Stomach smooth muscle (tissue), 2 donors: Measurements from ENCODE around the gene LAG3.

ENCODE experiments used
- H3K27ac ChIP-seq: one replicate; pipeline ENCODE4 v1.7.0; 2013; ENCODE audit warnings: mild to moderate bottlenecking, low read length, inconsistent platforms
- H3K27me3 ChIP-seq, 2 donors: one replicate each; pipeline ENCODE4 v1.7.0; 2013; ENCODE audit warnings: low read length in 2 of 2; ENCODE audit not compliant: insufficient read depth in 2 of 2, control insufficient read depth in 1 of 2
- H3K36me3 ChIP-seq, 2 donors: one replicate each; pipeline ENCODE4 v1.7.0; 2013; ENCODE audit warnings: low read length in 2 of 2; ENCODE audit not compliant: control insufficient read depth in 2 of 2, insufficient read depth in 2 of 2
- H3K4me1 ChIP-seq: one replicate; pipeline ENCODE4 v1.7.0; 2013; ENCODE audit warnings: low read length; ENCODE audit not compliant: control insufficient read depth, insufficient read depth
- H3K4me3 ChIP-seq, 2 donors: one replicate each; pipeline ENCODE4 v1.7.0; 2013; ENCODE audit warnings: low read length in 2 of 2
- H3K9ac ChIP-seq, 2 donors: one replicate each; pipeline ENCODE4 v1.7.0; 2013; ENCODE audit warnings: low read length in 2 of 2, mild to moderate bottlenecking in 1 of 2
- H3K9me3 ChIP-seq, 2 donors: one replicate each; pipeline ENCODE4 v1.7.0; 2013; ENCODE audit warnings: low read length in 2 of 2; ENCODE audit not compliant: control insufficient read depth in 2 of 2
- donor health status: healthy.
- donor health status: Pancreatic carcinoma.

Gene LAG3

DNA sequence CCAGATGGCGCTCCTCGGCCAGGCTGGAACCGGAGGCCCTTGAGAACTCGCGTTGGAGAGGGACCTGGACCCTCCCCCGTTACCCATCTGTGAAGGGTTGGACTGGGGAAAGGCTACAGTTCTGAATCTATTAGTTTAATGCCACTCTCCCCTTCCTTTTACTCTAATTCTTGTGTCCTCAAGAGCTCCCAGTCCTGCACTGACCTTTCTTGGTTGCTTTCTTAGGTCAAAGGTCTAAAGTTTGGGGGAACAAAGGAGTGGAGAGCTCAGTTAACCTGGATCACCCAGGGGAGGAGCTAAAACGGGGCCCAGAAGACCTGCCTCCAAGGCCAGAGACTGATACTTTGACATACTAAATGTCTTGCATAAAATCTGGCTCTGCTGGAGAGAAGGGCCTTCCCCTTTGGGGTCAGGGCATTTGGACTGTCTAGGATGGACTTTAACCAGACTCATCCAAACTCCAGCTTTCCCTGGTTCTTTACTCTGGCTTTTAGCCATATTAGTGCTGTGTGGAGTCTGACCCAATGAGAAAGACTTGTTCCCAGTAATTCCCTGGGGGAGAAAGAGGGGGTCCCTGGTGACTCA is 18.5 kb upstream of the LAG3 start:
- Histone ChIP-seq H3K9ac (peak overlapping the region; percentile 39 to 42), H3K9me3 (no peaks in the 10 kb centered on the region), H3K27ac (peak overlapping the region; percentile 100), H3K4me3 (peak overlapping the region in 1 of 2 donors; percentile 91), H3K4me1 (peaks cover 25% of the 10 kb centered on the region), H3K27me3 (no peaks in the 10 kb centered on the region), H3K36me3 (peaks cover 22 to 25% of the 10 kb centered on the region in 2 donors)

DNA sequence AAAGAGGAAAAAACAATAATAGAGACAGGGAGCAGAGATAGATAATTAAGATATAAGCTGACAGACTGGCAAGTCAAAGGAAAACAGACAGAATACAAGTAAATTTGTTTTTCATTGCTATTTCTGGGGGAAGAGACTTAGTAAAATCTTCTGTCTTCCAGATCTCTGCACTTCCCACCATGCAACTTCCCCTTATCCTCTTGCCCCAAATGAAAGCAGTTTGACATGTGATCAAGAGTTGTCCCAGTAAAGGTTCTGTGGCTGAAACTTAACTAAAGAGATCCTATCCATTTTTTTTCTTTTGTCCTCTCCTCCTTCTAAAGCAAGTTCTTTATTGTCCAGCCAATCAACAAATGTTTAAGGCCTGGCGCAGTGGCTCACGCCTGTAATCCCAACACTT is 17.9 kb upstream of the LAG3 start:
- H3K27ac ChIP-seq = no peak overlapping the region

DNA sequence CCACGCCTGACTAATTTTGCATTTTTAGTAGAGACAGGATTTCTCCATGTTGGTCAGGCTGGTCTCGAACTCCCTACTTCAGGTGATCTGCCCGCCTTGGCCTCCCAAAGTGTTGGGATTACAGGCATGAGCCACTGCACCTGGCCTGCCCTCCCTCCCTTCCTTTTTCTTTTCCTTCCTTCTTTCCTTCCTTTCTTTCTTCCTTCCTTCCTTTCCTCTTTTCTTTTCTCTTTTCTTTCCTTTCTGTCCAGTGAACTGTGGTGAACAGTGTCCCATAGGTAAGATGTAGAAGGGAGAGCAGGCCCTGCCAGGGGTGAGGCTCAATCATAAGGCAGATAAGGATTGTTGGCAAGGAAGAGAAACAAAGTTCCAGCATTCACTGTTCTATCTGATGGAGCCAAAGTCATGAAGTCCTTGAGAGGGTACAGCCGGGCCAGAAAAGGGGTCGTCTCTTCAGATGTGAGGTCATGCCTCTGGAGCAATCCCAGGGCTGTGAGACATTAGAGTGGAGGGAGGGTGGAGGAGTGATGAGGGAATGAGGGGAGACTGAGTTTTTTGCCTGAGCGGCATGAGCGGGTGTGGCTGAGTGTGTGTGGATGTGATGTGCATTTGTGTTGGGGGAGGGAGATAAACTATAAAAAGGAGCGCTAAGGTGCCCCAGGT is 15.2 kb upstream of the LAG3 start:
- Histone ChIP-seq H3K4me3 (no peak overlapping the region), H3K27ac (no peak overlapping the region), H3K9me3 (no peaks in the 10 kb centered on the region), H3K36me3 (no peaks in the 10 kb centered on the region), H3K27me3 (no peaks in the 10 kb centered on the region), H3K4me1 (peaks cover 13% of the 10 kb centered on the region), H3K9ac (no peak overlapping the region)

More for the DNA sequence above, 17.9 kb upstream of the LAG3 start:
- Histone ChIP-seq H3K9ac (no peak overlapping the region), H3K27me3 (no peaks in the 10 kb centered on the region), H3K9me3 (no peaks in the 10 kb centered on the region), H3K36me3 (peaks cover 17 to 21% of the 10 kb centered on the region in 2 donors), H3K4me3 (no peak overlapping the region), H3K4me1 (peaks cover 25% of the 10 kb centered on the region)

DNA sequence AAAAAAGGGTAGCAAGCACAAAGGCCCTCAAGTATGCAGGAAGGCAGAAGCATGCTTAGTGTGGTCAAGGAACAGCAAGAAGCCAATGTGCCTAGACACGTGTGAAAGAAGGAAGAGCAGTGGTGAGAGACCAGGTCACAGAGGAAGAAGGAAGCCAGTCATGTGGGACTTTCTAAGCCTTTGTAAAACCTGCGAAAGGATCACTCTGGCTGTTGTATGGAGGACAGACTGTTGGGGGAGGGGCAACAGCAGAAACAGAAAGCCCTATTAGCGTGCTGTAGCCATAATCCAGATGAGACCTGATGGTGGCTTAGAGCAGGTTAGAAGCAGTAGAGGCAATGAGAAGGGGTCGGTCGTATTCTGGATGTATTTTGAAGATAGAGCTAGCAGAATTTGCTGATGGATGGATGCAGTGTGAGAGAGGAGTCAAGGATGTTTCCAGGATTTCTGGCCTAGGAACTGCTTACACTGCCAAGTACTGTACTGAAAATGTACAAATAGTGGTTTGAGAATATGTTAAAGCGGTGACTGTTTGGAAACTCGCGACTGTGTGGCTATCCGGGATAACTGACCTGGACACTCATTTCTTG is 13.7 kb upstream of the LAG3 start:
- no peak overlapping the region for H3K4me3 ChIP-seq
- no peak overlapping the region for H3K9ac ChIP-seq
- no peaks in the 10 kb centered on the region for H3K27me3 ChIP-seq
- H3K9me3 ChIP-seq = no peaks in the 10 kb centered on the region
- no peaks in the 10 kb centered on the region for H3K36me3 ChIP-seq
- H3K4me1 ChIP-seq = peaks cover 15% of the 10 kb centered on the region
- no peak overlapping the region for H3K27ac ChIP-seq

DNA sequence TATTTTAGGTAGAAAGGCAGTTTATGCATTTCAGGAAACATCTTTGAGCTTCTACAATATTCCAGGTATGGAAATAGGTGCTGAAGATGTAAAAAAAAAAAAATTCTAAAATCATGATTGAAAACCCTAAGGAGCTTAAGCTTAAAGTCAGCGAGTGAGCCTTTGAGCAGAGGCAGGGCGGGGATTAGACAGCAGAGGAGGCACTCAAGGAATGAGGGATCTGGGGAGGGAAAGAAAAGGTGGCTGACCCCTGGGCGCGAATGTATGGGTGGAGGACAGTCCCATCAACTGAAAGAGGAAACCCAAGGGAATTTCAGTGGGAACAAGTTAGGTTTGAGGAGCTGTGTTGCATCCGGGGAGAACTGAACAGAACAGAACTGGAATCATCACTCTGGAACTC is 12.6 kb upstream of the LAG3 start:
- H3K9ac ChIP-seq = no peak overlapping the region
- H3K4me1 ChIP-seq = peaks cover 20% of the 10 kb centered on the region
- H3K36me3 ChIP-seq = no peaks in the 10 kb centered on the region
- no peaks in the 10 kb centered on the region for H3K9me3 ChIP-seq
- H3K27ac ChIP-seq = no peak overlapping the region
- no peak overlapping the region for H3K4me3 ChIP-seq
- H3K27me3 ChIP-seq = no peaks in the 10 kb centered on the region

DNA sequence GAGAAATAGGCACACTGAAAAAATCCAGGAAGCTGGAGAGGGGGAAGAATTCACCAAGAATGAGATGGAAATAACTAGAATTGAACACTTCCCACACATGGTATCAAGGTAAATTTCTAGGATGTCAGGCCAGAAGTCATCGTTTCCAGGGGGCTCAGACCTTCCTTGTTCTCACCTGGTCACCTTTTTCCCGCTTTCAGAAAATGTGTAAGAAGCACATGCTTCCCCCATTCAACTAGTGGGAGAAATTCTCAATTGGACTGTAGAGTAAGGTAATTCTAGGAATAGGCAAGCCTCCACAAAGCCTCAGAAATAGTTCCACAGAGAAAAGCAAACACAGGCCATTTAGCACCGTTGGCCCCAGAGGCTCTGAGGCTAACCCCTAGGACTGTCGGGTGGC is 8.9 kb upstream of the LAG3 start:
- Histone ChIP-seq H3K4me1 (peaks cover 44% of the 10 kb centered on the region), H3K36me3 (no peaks in the 10 kb centered on the region), H3K9me3 (no peaks in the 10 kb centered on the region), H3K27ac (peak overlapping the region; percentile 96), H3K27me3 (no peaks in the 10 kb centered on the region), H3K4me3 (peak overlapping the region; percentile 54 to 89), H3K9ac (peak overlapping the region; percentile 34 to 75)

DNA sequence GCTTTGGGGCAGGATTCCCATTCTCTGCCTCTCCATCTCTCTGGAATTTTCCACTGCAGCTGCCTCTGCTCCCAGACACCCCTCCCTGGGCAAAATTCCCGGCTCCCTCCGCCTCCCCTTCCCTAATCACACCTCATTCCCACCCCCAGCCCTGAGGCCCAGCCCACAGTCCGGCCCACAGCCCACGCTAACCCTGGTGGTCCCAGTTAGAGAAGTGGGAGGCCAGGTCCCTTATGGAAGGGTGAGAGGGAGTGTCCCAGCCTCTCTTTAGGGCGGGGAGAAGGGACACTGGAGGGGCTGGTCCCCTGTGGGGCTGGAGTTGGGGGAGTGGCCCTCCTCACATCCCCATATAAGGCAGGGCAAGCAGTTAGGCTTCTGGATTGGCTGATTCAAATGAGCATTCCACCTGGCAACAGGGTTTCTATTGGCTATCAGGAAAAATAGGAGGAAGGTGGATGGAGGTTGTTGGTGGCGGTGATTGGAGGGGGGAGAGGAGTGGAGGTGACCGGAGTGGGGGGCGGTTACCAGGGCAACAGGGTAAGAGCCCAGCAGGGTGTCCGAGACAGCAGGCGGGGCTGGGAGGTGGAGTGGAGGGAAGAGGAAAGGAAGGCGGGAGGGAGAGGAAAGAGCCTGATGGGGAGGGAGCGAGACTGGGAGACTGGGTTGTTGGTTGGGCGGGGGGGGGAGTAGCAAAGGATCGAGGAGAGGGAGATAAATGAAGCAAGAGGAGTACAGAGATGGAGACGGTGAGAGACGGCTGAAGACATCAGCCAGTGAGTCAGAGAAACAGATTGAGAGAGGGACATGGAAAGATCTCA is 8.1 kb upstream of the LAG3 start:
- H3K27me3 ChIP-seq = no peaks in the 10 kb centered on the region
- peak overlapping the region; percentile 54 to 89 for H3K4me3 ChIP-seq
- no peaks in the 10 kb centered on the region for H3K36me3 ChIP-seq
- peaks cover 52% of the 10 kb centered on the region for H3K4me1 ChIP-seq
- H3K27ac ChIP-seq = peak overlapping the region; percentile 96
- H3K9ac ChIP-seq = peak overlapping the region; percentile 34 to 75
- no peaks in the 10 kb centered on the region for H3K9me3 ChIP-seq

DNA sequence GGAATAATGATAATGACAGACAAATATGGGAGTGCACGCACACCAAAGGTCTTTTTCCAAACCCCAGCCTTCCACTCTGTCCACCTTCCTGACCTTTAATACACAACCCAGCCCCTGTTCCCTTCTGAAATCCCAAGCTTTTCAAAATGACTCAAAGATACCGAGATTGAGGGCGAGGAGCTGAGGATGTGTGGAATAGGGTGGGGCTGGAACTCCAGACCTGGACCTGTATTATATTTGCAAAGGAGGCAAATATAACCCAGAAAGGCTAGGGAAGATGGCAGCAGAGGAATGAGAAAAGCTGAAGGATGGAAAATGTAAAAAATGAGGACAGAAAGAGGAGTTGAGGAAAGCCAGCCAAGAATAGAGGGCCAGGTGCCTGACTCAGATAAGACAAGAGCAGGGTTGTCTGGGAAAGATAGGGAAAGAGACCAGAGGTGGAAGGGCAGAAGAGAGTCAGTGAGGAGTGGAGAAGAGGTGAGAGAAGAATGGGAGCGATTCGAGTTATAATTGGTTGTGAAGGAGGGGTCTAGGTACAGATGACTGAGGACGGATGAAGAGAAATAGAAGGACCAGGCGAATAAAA is 7.2 kb upstream of the LAG3 start:
- Histone ChIP-seq H3K4me3 (peak overlapping the region; percentile 63 to 89), H3K9me3 (no peaks in the 10 kb centered on the region), H3K27me3 (no peaks in the 10 kb centered on the region), H3K9ac (peak overlapping the region; percentile 34 to 51), H3K4me1 (peaks cover 60% of the 10 kb centered on the region), H3K36me3 (peaks cover 0 to 7% of the 10 kb centered on the region in 2 donors), H3K27ac (peak overlapping the region; percentile 96)

DNA sequence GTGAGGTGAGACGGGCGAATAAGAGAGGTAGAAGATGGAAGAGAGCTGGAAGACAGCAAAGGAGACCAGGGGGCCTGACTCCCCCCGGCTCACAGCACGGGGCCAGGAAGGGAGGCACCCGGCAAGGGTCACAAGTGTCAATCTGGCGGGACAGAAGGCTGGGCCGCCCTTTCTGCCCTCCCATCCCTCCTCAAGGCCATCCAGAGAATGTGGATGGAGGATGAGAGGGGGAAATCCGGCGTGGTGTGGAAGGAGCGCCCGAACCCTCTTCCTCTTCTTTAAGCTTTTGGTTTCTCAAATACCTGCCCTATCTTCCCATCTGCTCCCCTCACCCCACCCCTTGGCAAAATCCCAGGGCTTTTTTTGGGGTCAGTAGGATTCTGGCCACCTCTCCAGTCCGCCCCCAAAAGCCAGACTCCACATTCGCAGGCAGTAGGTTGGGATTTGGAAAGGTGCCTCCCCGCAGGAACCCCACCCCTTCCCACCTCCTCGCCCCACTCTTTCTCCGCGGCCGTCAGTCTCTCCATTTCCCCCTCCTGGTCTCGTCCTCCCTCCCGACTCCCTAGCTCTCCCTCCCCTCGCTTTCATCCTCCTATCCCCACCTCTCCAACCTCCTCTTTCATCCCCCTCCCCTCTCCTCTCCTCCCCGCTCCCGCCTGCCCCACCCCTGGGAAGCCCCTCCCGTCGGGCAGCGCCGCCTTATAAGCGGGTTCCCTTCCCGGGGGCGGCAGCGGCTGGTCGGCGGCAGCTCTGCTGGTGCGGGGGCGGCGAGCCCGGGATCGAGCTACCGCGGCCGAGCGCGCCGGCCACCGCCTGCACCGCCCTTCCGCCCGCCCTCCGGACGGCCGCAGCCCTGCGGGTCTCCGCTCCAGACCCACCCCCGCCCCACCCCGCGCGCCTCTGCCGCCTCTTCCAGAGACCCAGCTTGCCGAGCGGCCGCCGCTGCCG is 6.4 kb upstream of the LAG3 start, which contains the start of gene PTMS:
PTMS (plus strand) TSS at position 730 of the 948 bp plus-strand sequence. CDS start 343 bp downstream, outside the sequence.
- H3K4me3 ChIP-seq = peak within 1 kb of the TSS; percentile 89 to 95
- no peaks in the 10 kb centered on the region for H3K9me3 ChIP-seq
- H3K36me3 ChIP-seq = peaks cover 5 to 7% of the 10 kb centered on the region in 2 donors
- no peaks in the 10 kb centered on the region for H3K27me3 ChIP-seq
- H3K27ac ChIP-seq = peak within 1 kb of the TSS; percentile 96
- peak within 1 kb of the TSS; percentile 79 to 82 for H3K9ac ChIP-seq
- peaks cover 62% of the 10 kb centered on the region for H3K4me1 ChIP-seq
